UCSD-AML1 (cell line): ENCODE measurements around the gene PELI2.

Experiments used
- DNase-seq: peaks from one replicate; lab custom pipeline; 2025; ENCODE audit not compliant: unreplicated experiment; lab: John Stamatoyannopoulos, UW

The PELI2 gene

DNA sequence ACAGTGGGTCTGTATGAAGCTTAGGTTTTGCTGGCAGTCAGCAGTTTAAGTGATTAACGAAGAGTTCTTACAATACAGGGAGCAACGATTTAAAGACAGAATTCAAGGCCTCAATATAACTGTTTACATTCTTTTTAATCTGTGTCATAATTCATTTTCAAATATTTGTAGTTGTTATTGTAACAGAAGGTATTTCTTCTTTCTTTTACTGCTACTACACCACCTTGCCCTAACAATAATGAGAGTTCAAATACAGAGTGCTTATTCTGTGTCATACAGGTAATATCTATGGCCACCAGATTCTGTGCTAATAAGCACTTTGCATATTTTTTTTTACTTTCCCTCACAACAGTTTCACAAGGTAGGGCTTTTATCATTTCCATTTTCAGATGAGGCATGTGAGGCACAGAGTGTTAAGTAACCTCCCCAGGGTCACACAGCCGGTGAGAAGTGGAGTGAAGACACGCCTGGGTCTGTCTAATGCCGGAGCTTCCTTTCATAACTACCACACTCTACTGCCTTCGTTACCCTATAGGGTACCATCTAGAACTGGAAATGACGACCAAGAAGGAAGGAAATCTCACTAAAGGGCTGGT lies 81.9 kb downstream of the PELI2 start:
- no peak for DNase-seq

DNA sequence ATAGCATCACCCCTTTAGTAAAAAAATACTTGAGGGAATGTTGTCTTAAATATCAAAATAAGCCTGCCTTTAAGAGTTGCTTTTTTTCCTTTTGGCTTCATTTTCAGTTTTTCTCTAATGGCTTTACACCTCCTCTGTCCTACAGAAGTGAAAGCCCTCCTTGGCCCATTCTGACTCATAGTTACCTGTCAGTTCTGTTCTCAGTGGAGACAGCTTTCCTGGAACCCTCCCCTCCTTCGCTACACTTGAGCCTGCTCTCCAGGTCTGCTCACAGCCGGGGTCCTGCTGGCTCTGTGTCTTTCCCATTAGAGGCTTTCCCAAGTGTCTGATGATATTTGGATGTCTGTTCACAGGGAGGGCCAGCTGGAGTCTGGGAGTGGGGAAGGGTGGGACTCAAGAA lies 84.0 kb downstream of the PELI2 start:
- DNase-seq = no peak

DNA sequence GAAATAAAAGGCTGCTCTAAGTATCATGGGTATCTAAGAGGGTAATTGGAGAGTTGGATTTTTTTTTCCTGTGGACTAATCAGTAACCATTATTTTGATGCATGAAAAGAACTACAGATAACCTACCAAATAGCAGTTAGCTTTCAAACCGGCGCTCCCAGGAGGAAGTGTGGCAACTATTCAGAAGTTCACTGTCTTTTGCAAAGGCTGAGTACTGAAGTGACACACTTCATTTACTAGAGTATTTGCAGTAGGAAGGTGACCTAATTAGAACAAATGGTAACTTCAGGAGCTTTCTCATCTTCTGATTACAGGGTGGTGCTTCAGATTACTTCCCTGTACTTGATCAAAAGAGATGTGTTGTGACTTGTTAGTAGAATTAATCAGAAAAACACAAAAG lies 87.7 kb downstream of the PELI2 start:
- DNase-seq = no peak

DNA sequence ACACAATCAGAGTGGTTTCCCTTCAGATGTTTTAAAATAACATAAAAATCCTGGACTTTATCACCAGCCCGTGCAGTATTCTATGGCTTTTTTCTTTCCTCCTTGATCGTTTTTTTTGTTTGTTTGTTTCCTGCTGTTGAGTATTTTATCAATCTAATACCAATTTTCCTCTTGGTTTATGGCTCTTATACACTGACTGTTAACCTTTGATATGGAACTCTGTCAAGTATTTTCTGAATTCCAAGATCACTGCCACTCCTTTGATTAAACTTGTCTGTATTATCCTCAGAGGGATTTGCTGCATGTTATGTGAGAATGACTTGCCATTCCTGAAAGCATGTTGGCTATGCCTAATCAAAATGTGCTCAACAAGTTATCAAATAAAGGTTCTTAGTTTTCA lies 88.4 kb downstream of the PELI2 start:
- no peak for DNase-seq

DNA sequence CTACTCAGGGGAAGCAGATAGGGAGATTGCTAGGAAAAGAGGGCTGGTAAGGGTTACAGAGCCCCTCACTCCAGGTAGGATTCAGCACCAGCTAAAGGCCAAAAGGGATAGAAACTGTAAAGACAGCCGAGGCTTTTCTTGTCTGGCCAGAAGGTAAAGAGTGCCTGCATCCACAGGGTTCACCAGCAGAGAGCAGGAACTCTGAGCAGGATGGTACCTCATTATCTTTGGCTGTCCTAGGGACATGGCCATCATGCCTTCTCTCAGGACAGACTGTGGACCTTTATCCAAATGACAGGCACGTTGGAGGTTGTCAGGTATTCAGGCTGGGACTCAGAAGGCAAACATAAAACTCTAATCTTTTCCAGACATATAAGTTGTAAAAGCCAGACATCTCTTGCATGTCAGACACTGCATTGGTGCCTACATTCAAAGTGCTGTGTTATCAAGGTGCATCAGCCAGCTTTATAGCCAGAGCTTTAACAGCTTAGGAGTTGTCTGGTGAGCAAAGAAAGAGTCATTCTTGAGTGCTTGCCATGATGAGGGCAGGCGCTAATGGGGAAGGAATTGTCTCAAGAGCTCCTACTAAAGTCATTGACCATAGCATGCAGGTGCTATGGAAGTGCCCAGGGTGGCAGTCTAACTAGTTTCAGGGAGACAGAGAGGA lies 89.5 kb downstream of the PELI2 start:
- DNase-seq = no peak

DNA sequence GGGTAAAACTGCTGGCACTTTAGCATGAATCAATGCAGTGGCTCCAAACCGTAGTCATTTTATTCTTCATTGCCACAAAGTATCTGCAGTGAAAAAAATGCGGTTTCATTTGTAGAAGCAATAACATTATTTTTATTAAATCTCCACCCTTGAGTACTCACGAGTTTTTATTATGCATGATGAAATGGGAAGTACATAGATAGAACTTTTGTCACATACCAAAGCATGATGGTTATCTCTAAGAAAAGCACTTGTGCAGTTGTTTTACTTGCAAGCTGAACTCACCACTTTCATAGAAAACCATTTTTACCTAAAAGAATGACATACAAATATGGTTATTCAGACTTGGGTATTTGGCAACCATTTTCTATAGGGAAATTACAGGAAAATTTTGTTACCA lies 90.3 kb downstream of the PELI2 start:
- DNase-seq = no peak

DNA sequence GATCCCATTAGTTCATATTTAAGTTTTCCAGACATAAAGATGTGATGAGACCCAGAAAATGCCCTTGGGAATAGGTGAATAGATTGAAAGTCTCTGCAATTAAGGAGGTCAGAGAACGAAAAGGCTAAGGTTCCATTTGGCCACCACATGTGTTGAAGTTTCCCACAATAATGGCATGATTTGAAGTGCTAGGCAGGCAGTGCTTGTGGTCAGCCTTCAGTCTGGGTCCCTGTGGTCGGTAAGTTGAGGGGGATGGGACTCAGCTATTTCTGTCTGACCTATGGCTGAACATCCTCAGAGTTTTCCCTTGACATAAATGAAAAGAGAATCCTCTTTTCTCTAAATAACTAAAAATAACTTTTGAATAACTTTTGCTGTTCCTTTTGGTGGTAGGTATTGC lies 92.4 kb downstream of the PELI2 start:
- DNase-seq = no peak

DNA sequence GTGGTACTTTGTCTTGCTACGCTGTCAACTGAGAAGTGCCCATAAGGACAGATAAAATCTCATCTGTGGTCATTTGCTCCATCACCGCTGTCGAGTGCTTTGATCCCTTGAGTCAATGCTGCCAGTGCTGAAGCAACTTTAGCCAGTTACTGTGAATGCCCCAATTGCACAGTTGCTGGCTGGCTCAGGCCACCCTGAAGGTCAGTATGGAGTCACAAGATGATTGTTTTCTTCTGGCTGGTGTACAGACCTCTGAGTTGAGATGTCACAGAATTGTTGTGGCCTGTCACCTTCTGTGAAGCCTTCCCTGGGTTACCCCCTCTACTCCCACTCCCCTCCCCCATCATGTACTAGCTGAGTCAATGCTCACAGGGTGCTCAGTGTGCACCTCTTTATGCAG lies 92.9 kb downstream of the PELI2 start:
- DNase-seq = no peak

DNA sequence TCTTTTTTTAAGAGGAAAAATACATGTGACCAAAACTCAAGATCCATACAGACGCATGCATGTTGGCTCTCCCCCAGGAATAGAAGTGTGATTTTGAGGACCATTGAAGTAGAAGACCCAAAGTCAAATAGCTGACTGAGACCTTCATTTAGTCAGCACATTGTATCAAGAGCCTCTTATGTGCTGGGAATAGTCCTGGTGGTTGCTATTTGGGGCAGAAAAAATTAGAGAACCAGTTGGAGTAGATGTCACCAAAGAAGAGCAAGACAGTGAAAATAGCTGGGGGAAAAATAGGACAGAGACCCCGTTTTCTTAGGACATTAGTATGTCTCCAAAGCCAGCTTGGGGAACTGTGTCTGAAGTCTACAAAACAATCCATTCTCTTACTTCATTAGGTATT lies 93.6 kb downstream of the PELI2 start:
- DNase-seq = no peak

DNA sequence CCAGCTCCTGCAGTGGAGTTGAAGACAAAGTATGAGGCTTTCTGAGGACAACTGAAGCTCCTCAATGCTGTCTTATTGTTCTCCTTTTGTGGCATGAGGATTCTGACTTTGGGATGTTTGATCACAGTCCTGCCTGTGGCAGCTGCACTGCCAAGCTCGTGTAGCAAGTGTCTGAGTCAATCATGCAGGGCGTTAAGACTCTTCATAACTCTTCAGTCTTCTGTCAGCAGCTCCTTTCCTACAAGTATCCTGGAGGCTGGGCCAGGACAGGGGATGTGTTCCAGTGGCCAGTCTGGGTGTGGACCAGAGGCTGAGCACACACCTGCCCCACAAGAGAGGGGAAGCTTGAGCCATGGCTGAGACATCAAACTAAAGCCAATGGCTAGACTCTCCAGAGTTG lies 94.3 kb downstream of the PELI2 start:
- no peak for DNase-seq

DNA sequence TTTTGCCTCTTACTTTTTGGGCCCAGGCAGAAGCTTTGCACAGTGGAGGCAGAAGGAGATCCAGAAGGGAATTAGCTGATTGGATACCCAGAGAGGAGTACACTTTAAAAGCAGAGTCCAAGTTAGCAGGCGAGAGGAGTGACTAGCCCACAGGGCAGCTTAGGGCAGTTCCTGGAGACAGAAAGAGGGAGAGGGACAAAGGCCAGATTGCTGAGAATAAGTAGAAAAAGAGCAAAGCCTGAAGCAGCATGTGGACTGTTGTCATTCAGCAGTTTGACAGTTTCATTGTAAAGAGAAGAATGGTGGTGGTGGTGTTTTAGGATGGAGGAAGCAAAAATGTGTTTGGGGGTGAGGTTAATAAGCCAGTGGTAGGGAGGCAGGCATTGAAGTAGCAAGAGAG lies 95.1 kb downstream of the PELI2 start:
- no peak for DNase-seq

DNA sequence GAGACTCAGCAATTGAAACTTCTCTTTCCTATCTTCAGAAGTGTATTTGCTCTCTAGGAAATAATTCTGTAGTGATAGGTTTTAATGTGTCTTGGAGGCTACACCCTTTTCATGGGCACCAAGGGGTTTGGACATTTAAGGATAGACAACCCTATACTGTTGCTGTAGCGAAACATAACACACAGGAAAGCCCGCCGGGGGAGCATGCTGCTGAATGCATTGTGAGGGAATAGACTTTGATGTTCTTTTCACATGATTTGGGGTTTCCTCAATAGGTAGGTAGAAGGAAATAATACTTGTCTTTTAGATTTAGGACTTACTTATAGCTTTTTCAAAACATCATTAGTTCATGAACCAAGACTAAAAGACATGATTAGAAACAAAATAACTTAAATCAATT lies 97.0 kb downstream of the PELI2 start:
- DNase-seq = no peak

DNA sequence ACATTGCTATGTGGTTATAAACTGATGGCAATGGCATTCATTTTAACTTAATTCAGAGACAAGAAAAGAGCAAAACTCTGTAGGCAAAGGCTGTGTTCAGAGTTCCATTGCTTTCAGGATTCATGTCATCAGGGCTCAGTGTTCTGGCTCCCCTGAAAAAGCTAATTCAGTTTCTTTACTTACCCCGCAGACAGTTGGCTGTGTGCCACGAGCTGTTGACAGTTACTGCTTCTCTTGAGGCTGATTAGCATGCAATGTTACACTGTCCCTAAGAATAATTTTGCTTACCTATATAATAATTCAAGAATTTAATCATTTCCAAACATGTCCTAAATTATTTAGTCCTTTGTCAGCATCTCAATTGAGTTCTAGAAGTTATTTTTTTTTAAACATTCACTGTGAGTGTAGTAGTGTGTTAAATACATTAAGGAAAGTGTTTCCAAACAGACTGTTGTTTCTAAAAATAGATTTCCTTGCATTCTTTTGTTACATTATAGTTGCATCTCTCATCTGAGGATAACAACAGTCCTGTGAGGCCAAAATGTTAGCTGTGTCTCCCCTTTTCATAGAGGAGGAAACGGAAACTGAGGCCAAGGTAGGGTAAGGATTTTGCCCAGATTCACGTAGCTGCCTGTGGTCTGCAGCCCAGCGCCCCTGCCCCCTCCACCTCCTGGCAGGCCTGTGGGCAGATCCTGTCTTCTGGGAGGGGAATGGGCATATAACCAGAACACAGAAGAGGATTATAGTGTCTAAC lies 98.6 kb downstream of the PELI2 start:
- no peak for DNase-seq

DNA sequence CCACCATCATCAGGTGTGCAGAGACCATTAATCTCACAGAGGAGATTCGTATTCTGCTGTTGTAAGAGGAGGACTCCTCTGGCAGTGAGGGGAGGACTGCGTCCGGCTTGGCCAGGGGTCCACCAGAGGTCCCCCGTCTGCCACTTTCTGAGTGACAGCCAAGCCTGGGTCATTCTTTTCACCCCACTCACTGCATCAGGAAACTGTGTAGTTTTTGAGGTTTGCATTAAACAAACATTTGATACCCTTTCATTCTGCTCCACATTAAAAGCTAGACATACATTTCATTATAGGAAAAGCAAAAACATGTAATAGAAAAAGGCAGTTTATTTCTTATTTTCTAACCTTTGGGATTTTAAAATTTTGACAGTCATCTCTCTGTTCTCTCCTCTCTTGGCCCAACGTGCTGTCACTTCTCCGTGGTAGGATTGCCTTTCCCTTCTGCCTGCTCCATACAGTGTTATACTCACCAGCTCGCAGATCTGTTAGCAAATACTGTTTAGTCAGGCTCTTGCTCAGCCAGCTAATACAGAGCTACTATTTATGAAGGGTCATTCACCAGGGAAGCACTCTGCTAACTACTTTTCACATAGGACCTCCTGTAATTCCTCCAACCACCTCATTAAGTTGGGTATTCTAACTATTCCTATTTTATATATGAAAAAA lies 99.3 kb downstream of the PELI2 start:
- DNase-seq = no peak

DNA sequence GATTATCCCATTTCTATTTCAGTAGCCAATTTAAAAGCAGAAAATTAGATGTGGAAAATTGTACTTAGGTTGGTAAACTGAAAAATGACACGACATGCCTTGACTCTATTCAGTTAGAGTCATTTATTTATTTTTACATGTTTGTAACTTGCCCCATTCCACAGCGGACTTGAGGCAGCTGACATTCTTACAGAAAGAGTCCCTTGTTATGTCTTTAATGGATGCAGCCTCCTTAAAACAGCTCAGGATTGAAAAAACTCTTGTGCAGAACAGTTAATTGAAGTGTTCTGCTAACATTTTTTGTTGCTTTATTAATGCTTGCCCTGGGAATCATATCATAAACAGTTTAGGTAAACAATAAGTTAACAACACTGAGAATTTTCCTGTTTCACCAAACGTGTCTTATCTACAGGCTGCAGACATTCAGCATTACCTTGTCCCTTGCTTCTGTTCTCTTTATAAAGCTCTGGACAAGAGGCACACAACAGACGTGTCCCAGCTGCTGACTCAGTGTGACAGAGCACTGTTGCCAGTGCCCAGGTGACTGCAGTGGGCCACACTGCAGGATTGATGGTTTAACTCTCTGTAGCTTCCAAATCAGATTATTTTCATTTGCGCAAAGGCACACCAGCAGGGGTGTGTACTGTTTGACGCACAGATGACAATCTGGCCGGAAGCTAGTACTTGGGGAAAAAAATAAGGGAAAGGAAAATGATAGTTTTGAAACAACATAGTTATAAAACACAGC lies 101.6 kb downstream of the PELI2 start:
- no peak for DNase-seq

DNA sequence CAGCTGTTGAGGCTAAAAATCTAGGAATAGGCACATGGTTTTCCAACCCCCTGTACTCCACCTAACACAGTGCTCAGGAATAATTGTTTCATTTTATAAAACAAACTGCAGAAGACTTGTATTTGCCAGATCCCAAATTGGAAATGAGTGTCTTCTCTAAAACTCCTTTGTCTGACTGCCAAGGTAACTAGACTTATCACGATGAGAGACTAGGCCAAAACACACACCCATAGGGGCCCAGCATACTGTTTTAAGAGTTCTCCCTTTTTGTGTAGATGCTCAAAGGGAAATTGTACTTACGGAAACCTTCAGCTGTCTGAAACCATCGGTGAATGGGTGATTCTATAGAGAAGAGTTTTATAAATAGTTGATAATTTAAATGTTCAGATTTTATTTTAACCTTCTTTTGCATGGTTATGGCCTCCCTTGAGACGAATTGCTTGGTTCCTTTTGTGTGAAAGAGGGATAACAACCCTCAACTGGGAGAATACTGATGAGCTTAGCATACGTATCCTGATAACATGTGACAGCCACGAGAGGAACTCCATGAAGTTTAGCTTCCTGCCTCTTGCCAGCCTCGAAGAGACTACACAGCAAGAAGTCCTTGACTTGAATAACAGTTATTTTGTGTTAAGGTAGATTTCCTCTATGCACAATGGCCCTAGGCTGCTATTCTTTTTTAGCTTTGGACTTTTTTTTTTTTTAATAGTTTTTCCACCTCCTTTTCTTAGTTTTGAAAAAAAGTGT lies 103.3 kb downstream of the PELI2 start:
- DNase-seq = no peak

DNA sequence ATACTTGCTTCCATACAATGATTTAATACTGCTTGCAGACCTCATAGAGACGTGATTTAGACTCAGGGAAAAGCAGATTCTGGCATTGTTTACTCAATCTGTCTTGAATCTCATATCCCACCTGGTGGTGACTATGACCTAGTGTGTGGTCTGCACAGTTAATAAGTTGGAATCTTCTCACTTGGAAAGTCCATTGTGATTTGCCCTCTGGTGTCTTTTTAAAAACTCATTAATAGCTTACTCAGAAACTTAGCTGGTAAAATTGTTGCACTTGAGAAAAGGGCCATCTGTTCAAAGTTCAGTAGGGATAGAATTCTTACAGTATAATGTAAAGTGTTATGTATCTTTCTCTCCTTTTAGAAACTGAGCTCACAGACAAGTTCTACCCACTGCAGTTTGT lies 106.0 kb downstream of the PELI2 start:
- no peak for DNase-seq

DNA sequence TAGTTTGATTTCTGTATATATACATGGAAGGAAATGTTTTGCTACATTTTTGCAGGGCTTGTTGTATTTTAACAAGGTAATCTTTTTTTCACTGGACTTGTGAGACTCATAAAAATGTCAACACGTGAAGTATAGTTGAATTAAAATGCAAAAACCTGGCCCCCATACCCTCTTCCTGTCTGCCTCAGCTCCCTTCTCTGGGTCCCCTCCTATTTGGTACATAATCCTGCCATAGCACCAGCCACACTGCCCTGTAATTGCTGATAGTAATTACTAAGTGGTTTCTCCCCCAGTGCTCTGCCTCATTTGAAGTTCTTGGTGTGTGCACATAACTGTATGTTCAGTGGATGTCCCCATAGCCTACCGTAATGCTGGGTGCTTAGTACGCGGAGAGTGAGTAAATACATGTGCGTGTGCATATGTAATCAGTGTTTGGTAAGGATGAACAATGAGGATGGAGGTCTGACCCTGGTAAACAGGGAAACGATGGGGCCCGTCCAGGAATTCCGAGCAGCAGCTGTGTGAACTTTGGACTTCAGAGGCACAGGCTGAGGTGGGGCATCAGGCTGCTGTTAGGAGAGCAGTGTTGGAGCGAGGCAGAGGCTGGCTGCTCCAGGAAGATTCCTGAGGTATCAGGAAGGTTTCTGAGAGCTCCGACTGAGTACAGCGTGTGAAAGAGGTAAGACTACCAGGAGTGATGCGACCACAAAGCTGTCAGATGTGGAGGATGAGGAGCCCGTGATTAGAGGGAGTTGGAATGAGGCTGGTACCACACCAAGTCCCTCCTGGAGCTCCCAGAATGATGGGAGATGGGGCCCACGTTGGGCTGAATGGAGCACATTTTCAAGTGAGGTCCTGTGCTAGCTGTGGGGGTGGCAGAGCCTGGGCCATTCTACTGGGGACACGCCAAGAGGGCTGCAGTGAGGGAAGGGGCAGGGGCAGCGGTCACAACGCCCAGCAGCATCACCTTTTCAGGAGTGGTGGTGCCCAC lies 106.8 kb downstream of the PELI2 start:
- DNase-seq = no peak

DNA sequence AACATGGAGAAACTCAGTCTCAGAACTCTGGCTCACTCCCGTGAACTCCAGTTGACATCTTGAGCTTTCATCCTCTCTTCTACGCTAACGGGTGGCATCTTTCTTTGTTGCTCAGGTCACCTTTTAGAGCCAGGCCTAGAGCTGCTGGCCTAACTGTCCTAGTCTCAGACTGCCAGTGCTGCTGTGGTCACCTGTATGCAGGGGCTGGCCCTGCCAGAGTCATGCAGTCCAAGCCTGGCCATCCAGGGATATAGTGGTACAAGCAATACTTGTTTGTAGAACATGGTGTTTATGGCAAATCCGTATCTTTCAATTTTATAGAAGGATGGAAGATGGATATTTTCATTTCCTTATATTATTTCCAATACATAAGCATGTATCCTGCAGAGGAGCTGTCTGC lies 117.2 kb downstream of the PELI2 start:
- no peak for DNase-seq
